CD14-positive monocyte (primary cell): ENCODE measurements around the gene USP25. TPM values are rescaled to one million over a fixed set of nuclear protein-coding genes. Genes with fewer than 3 reads are reported as not detected.

Source experiments
- DNase-seq, 3 donors: peaks; one replicate each; pipeline ENCODE4 v3.0.0-alpha.2; 2011 to 2022
- H2AFZ ChIP-seq: 2 replicates; pipeline ENCODE4 v1.6.0; 2012; ENCODE audit warnings: mild to moderate bottlenecking, low read depth, low read length, inconsistent platforms; ENCODE audit not compliant: insufficient read depth, poor library complexity, severe bottlenecking
- H3K27ac ChIP-seq, 2 donors: 1 replicate in 1 of 2; 2 replicates in 1 of 2; pipeline ENCODE4 v1.5.1; 2012 to 2013; ENCODE audit warnings: low read length in 2 of 2, control low read depth in 1 of 2, inconsistent platforms in 1 of 2, low read depth in 1 of 2, mild to moderate bottlenecking in 1 of 2
- H3K27me3 ChIP-seq, 2 donors: one replicate each; pipeline versions ENCODE4 v1.6.0 to v1.6.1; 2011 to 2013; ENCODE audit warnings: low read length in 2 of 2; ENCODE audit not compliant: control insufficient read depth in 2 of 2, insufficient read depth in 2 of 2
- H3K36me3 ChIP-seq, 2 donors: replicated peaks in 1 of 2; 1 replicate in 1 of 2; 2 replicates in 1 of 2; pipeline versions ENCODE4 v1.5.1 to v1.6.1; 2012 to 2013; ENCODE audit warnings: low read length in 2 of 2, control low read depth in 1 of 2, inconsistent platforms in 1 of 2, mild to moderate bottlenecking in 1 of 2; ENCODE audit not compliant: insufficient read depth in 2 of 2, control insufficient read depth in 1 of 2
- H3K4me1 ChIP-seq, 2 donors: 1 replicate in 1 of 2; 2 replicates in 1 of 2; pipeline versions ENCODE4 v1.5.1 to v1.6.1; 2012 to 2013; ENCODE audit warnings: low read length in 2 of 2, control low read depth in 1 of 2, inconsistent platforms in 1 of 2, mild to moderate bottlenecking in 1 of 2, moderate library complexity in 1 of 2; ENCODE audit not compliant: insufficient read depth in 2 of 2, control insufficient read depth in 1 of 2
- H3K4me2 ChIP-seq: replicated peaks from 2 replicates; pipeline ENCODE3; 2012; ENCODE audit warnings: low read length, moderate library complexity, mild to moderate bottlenecking; ENCODE audit not compliant: poor library complexity, severe bottlenecking; ENCODE audit errors: extremely low read depth
- H3K4me3 ChIP-seq, 3 experiments: fragments of 200-600 bp in 1 of 3; sonication (generic) in 1 of 3; replicated peaks in 1 of 3; 1 replicate in 2 of 3; 2 replicates in 1 of 3; pipeline ENCODE4 v1.5.1; 2011 to 2013; ENCODE audit warnings: low read length in 3 of 3, mild to moderate bottlenecking in 3 of 3, control low read depth in 2 of 3, low read depth in 2 of 3, inconsistent platforms in 1 of 3, moderate library complexity in 1 of 3
- H3K79me2 ChIP-seq: 2 replicates; pipeline ENCODE4 v1.6.0; 2012; ENCODE audit warnings: mild to moderate bottlenecking, control low read depth, inconsistent platforms, low read length, moderate library complexity; ENCODE audit not compliant: insufficient read depth
- H3K9ac ChIP-seq: 2 replicates; pipeline ENCODE4 v1.6.0; 2017; ENCODE audit warnings: low read length, mild to moderate bottlenecking; ENCODE audit not compliant: insufficient read depth, poor library complexity, severe bottlenecking
- H3K9me3 ChIP-seq, 2 donors: replicated peaks in 1 of 2; 1 replicate in 1 of 2; 2 replicates in 1 of 2; pipeline versions ENCODE4 v1.5.1 to v1.6.1; 2012 to 2013; ENCODE audit warnings: low read length in 2 of 2, control low read depth in 1 of 2; ENCODE audit not compliant: control insufficient read depth in 1 of 2, insufficient read depth in 1 of 2
- H4K20me1 ChIP-seq: 2 replicates; pipeline ENCODE4 v1.6.0; 2012; ENCODE audit warnings: mild to moderate bottlenecking, low read length, control low read depth, moderate library complexity; ENCODE audit not compliant: insufficient read depth
- H3K27ac Mint-ChIP-seq, 7 donors: one replicate each; pipeline ENCODE4 v1.8.0; 2020; ENCODE audit warnings: mild to moderate bottlenecking in 7 of 7, mixed read lengths in 7 of 7, moderate library complexity in 6 of 7, inconsistent platforms in 2 of 7
- H3K27me3 Mint-ChIP-seq, 3 donors: one replicate each; pipeline ENCODE4 v1.8.0; 2021 to 2022; ENCODE audit warnings: low read depth in 3 of 3, mild to moderate bottlenecking in 3 of 3, mixed read lengths in 3 of 3, moderate library complexity in 3 of 3, inconsistent platforms in 1 of 3
- H3K36me3 Mint-ChIP-seq, 2 donors: one replicate each; pipeline ENCODE4 v1.8.0; 2020; ENCODE audit warnings: mixed read lengths in 2 of 2, inconsistent platforms in 1 of 2, mild to moderate bottlenecking in 1 of 2
- H3K4me1 Mint-ChIP-seq: one replicate; pipeline ENCODE4 v1.8.0; 2020; ENCODE audit warnings: mild to moderate bottlenecking, mixed read lengths
- H3K4me3 Mint-ChIP-seq, 2 donors: one replicate each; pipeline ENCODE4 v1.8.0; 2020; ENCODE audit warnings: mild to moderate bottlenecking in 2 of 2, mixed read lengths in 2 of 2, moderate library complexity in 1 of 2
- H3K9me3 Mint-ChIP-seq, 7 donors: one replicate each; pipeline ENCODE4 v1.8.0; 2020 to 2022; ENCODE audit warnings: mixed read lengths in 7 of 7, mild to moderate bottlenecking in 6 of 7, moderate library complexity in 6 of 7, inconsistent platforms in 2 of 7
- CTCF ChIP-seq: fragments of 200-600 bp; IDR thresholded peaks from one replicate; pipeline ENCODE4 v1.8.0; 2022; ENCODE audit warnings: antibody characterized with exemption, mild to moderate bottlenecking
- WGBS: methylation state at CpG from one replicate; pipeline ENCODE4 v1.1.5; 2013; ENCODE audit warnings: missing lambda C conversion rate; ENCODE audit not compliant: insufficient coverage; 5-methylcytosine and 5-hydroxymethylcytosine counted together
- intact Hi-C, 2 donors: fragments of 100-400 bp; cut with micrococcal nuclease; formaldehyde crosslinking; loops; one replicate each; pipeline versions ENCODE4 v1.15.0 to v1.15.1; 2023
- polyA plus RNA-seq, 3 donors: library from polyadenylated mRNA; depleted of rRNA in 1 of 3; unstranded in 2 of 3; stranded (reverse) in 1 of 3; fragments of 300-500 nt in 2 of 3; fragments of >200 nt in 1 of 3; fragmentation: Illumina TruSeq in 2 of 3; gene quantifications; 1 replicate in 2 of 3; 2 replicates in 1 of 3; pipeline ENCODE4 v1.2.3, GENCODE V29; 2012 to 2021

Gene USP25
- polyA plus RNA-seq, 3 donors = 7.2 to 15.6 (median 9.6) TPM

DNA sequence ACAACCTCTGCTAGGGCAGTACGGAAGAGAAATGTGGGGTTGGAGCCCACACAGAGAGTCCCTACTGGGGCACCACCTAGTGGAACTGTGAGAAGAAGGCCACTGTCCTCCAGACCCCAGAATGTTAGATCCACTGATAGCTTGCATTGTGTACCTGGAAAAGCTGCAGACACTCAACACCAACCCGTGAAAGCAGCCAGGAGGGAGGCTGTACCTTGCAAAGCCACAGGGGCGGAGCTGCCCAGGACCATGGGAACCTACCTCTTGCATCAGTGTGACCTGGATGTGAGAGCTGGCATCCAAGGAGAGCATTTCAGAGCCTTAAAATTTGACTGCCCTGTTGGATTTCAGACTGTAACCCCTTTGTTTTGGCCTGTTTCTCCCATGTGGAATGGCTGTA lies 85.5 kb downstream of the USP25 start:
- Mint-ChIP-seq H3K4me3 (no peak overlapping the region), H3K36me3 (peaks cover 76 to 94% of the 10 kb centered on the region in 2 donors), H3K9me3 (peaks cover 0 to 28% (median 19%) of the 10 kb centered on the region in 7 donors), H3K4me1 (peaks cover 6% of the 10 kb centered on the region), H3K27ac (peak overlapping the region in 2 of 7 donors; percentile 44 to 47), H3K27me3 (peaks cover 0 to 1% (median 0%) of the 10 kb centered on the region in 3 donors)
- Histone ChIP-seq H3K9ac (no peak overlapping the region), H3K4me2 (no peak overlapping the region), H3K9me3 (peaks cover 7 to 15% of the 10 kb centered on the region in 2 donors), H3K79me2 (peaks cover 41% of the 10 kb centered on the region), H3K27me3 (no peaks in the 10 kb centered on the region), H3K4me3 (no peak overlapping the region), H2AFZ (no peak overlapping the region), H3K27ac (no peak overlapping the region), H3K4me1 (peaks cover 2 to 3% of the 10 kb centered on the region in 2 donors), H4K20me1 (peaks cover 49% of the 10 kb centered on the region), H3K36me3 (peaks cover 44 to 98% of the 10 kb centered on the region in 2 donors)
- WGBS = 100% methylated on average over 3 of the region's 3 CpGs
- DNase-seq = no peak
- intact Hi-C loops = no loop called here
- TF ChIP-seq CTCF = no peak

- Histone ChIP-seq H3K9ac (no peak overlapping the region), H4K20me1 (peaks cover 51% of the 10 kb centered on the region), H3K27me3 (no peaks in the 10 kb centered on the region), H3K4me3 (no peak overlapping the region), H3K4me2 (no peak overlapping the region), H3K79me2 (peaks cover 10% of the 10 kb centered on the region), H2AFZ (no peak overlapping the region), H3K36me3 (peaks cover 52 to 98% of the 10 kb centered on the region in 2 donors), H3K9me3 (peaks cover under 1 to 1% of the 10 kb centered on the region in 2 donors), H3K4me1 (no peaks in the 10 kb centered on the region), H3K27ac (no peak overlapping the region)
- TF ChIP-seq CTCF = no peak
- DNase-seq = no peak
- Mint-ChIP-seq H3K27me3 (peaks cover 0 to 1% (median 0%) of the 10 kb centered on the region in 3 donors), H3K4me1 (peaks cover 4% of the 10 kb centered on the region), H3K27ac (no peak overlapping the region), H3K9me3 (peaks cover 0 to 5% (median 2%) of the 10 kb centered on the region in 7 donors), H3K4me3 (no peak overlapping the region), H3K36me3 (peaks cover 66 to 80% of the 10 kb centered on the region in 2 donors)
- intact Hi-C loops = no loop called here
Measured at GRCh38 chr21:15820327-15820726, 90.5 kb downstream of the USP25 start.
